Fibroblast of lung (primary cell): ENCODE measurements around the gene AFTPH. TPM values are rescaled to one million over a fixed set of nuclear protein-coding genes. Genes with fewer than 3 reads are reported as not detected.

Source experiments
- DNase-seq, 2 donors: peaks; one replicate each; pipeline versions ENCODE4 v3.0.0 to v3.0.0-alpha.2; 2010; ENCODE audit warnings: low read depth in 2 of 2
- H2AFZ ChIP-seq: 2 replicates; pipeline ENCODE4 v1.5.1; 2012; ENCODE audit warnings: low read length, control low read depth, inconsistent platforms
- H3K27ac ChIP-seq: 2 replicates; pipeline ENCODE4 v1.5.1; 2011; ENCODE audit warnings: low read length, control low read depth; ENCODE audit not compliant: insufficient read depth
- H3K27me3 ChIP-seq: 2 replicates; pipeline ENCODE4 v1.5.1; 2011; ENCODE audit warnings: mild to moderate bottlenecking, low read length; ENCODE audit not compliant: control insufficient read depth, insufficient read depth
- H3K36me3 ChIP-seq: 2 replicates; pipeline ENCODE4 v1.5.1; 2011; ENCODE audit warnings: low read length; ENCODE audit not compliant: control insufficient read depth, insufficient read depth
- H3K4me1 ChIP-seq: 2 replicates; pipeline ENCODE4 v1.5.1; 2011; ENCODE audit warnings: low read length; ENCODE audit not compliant: control insufficient read depth, insufficient read depth; ENCODE audit errors: extremely low read depth
- H3K4me2 ChIP-seq: 2 replicates; pipeline ENCODE4 v1.5.1; 2011; ENCODE audit warnings: low read length, control low read depth; ENCODE audit not compliant: insufficient read depth; ENCODE audit errors: extremely low read depth
- H3K4me3 ChIP-seq, 4 experiments: fragments of 200-600 bp in 1 of 4; sonication (generic) in 1 of 4; replicated peaks in 1 of 4; 2 replicates each; pipeline ENCODE4 v1.5.1; 2011 to 2016; ENCODE audit warnings: low read length in 4 of 4, low read depth in 3 of 4, mild to moderate bottlenecking in 3 of 4, control low read depth in 2 of 4, inconsistent platforms in 1 of 4, mixed read lengths in 1 of 4; ENCODE audit not compliant: insufficient read depth in 1 of 4; ENCODE audit errors: control extremely low read depth in 1 of 4
- H3K79me2 ChIP-seq: 2 replicates; pipeline ENCODE4 v1.5.1; 2012; ENCODE audit warnings: mild to moderate bottlenecking, low read length, inconsistent platforms; ENCODE audit not compliant: control insufficient read depth, insufficient read depth
- H3K9ac ChIP-seq: 2 replicates; pipeline ENCODE4 v1.5.1; 2011; ENCODE audit warnings: mild to moderate bottlenecking, low read length, control low read depth; ENCODE audit not compliant: insufficient read depth
- H3K9me3 ChIP-seq: 2 replicates; pipeline ENCODE4 v1.5.1; 2012; ENCODE audit warnings: low read depth, low read length; ENCODE audit not compliant: control insufficient read depth, insufficient read depth
- H4K20me1 ChIP-seq: 2 replicates; pipeline ENCODE4 v1.5.1; 2011; ENCODE audit warnings: low read length; ENCODE audit not compliant: control insufficient read depth, insufficient read depth; ENCODE audit errors: extremely low read depth
- CTCF ChIP-seq, 2 donors: IDR thresholded peaks in 1 of 2; conservative IDR thresholded peaks in 1 of 2; 1 replicate in 1 of 2; 2 replicates in 1 of 2; pipeline ENCODE4 v1.5.1; 2011 to 2012; ENCODE audit warnings: low read length in 2 of 2, control low read depth in 1 of 2, inconsistent platforms in 1 of 2, low read depth in 1 of 2, mild to moderate bottlenecking in 1 of 2
- EZH2 ChIP-seq: IDR thresholded peaks from 2 replicates; pipeline ENCODE4 v1.5.1; 2012; ENCODE audit warnings: low read length, control low read depth, mild to moderate bottlenecking; ENCODE audit errors: missing control alignments
- polyA plus RNA-seq, 2 donors: library from polyadenylated mRNA; depleted of rRNA in 1 of 2; stranded (reverse) in 1 of 2; unstranded in 1 of 2; fragments of >200 nt; gene quantifications; 2 replicates each; pipeline ENCODE4 v1.2.1, GENCODE V29; 2011 to 2012; ENCODE audit warnings: missing spikeins in 1 of 2
- total RNA-seq: library from RNA; depleted of rRNA; stranded (reverse); fragments of >200 nt; gene quantifications from 2 replicates; pipeline ENCODE4 v1.2.1, GENCODE V29; 2014

AFTPH gene
- total and polyA plus RNA-seq, 2 donors (not counting 1 experiment from before 2014, with no cell fraction given) = 15.8 to 43.3 TPM

- H3K79me2 ChIP-seq = no peaks in the 10 kb centered on the region
- H3K27me3 ChIP-seq = peaks cover 3% of the 10 kb centered on the region
- H3K4me3 ChIP-seq = no peak overlapping the region
- H3K4me1 ChIP-seq = no peaks in the 10 kb centered on the region
- H4K20me1 ChIP-seq = no peaks in the 10 kb centered on the region
- no peaks in the 10 kb centered on the region for H3K9me3 ChIP-seq
- no peak overlapping the region for H3K27ac ChIP-seq
- H3K4me2 ChIP-seq = no peak overlapping the region
- no peaks in the 10 kb centered on the region for H3K36me3 ChIP-seq
- no peak for DNase-seq
- no peak for TF ChIP-seq EZH2
- no peak for TF ChIP-seq CTCF (conservative IDR thresholded peaks at IDR 0.05 in 1 of 2, IDR thresholded peaks at IDR 0.05 in 1 of 2; ENCODE audit: low read depth in 1 of 2, low read length in 2 of 2)
- no peak overlapping the region for H3K9ac ChIP-seq
- H2AFZ ChIP-seq = no peak overlapping the region
Measured at GRCh38 chr2:64477979-64478378, 46.1 kb upstream of the AFTPH start.

DNA sequence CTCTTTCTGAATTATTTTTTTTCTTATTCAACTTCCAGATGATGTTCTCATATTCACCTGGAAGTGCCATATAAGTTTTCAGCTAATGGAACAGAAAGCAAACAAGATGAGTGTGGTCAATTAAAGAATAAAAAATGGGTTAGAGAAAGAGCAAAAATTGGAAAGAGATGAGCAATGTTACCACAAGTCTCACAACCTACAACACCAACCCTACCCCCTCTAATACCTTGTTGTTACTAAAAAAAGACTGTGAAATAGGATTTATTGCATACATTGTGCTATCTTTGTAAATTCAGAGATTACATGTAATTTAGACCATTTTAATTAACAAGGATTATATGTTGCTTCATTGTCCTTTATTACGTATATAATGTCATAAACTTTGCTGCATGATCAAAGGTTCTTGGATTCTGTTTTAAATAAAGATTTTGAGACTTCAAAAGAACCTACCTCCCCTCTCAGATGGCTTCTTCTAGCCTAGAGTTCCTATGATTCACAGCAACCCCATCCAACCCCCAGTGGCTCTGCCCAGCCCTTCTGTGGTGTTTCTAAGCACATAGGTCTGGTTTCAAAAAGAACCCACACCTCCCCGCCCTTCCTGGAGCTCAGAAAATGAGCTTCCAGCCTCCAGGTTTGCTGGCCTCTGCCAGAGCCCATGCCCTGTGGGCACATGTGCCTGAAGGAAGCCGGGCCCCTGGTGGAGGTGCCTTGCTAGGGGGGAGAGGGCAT, 45.5 kb upstream of the AFTPH start:
- H3K79me2 ChIP-seq = no peaks in the 10 kb centered on the region
- DNase-seq = no peak
- H3K27ac ChIP-seq = no peak overlapping the region
- no peaks in the 10 kb centered on the region for H3K4me1 ChIP-seq
- H3K4me3 ChIP-seq = no peak overlapping the region
- H3K27me3 ChIP-seq = peaks cover 2% of the 10 kb centered on the region
- TF ChIP-seq EZH2 (no peak), CTCF (conservative IDR thresholded peaks at IDR 0.05 in 1 of 2, IDR thresholded peaks at IDR 0.05 in 1 of 2; ENCODE audit: low read depth in 1 of 2, low read length in 2 of 2) (no peak)
- no peak overlapping the region for H2AFZ ChIP-seq
- no peaks in the 10 kb centered on the region for H3K36me3 ChIP-seq
- H4K20me1 ChIP-seq = no peaks in the 10 kb centered on the region
- no peaks in the 10 kb centered on the region for H3K9me3 ChIP-seq
- no peak overlapping the region for H3K4me2 ChIP-seq
- H3K9ac ChIP-seq = no peak overlapping the region

DNA sequence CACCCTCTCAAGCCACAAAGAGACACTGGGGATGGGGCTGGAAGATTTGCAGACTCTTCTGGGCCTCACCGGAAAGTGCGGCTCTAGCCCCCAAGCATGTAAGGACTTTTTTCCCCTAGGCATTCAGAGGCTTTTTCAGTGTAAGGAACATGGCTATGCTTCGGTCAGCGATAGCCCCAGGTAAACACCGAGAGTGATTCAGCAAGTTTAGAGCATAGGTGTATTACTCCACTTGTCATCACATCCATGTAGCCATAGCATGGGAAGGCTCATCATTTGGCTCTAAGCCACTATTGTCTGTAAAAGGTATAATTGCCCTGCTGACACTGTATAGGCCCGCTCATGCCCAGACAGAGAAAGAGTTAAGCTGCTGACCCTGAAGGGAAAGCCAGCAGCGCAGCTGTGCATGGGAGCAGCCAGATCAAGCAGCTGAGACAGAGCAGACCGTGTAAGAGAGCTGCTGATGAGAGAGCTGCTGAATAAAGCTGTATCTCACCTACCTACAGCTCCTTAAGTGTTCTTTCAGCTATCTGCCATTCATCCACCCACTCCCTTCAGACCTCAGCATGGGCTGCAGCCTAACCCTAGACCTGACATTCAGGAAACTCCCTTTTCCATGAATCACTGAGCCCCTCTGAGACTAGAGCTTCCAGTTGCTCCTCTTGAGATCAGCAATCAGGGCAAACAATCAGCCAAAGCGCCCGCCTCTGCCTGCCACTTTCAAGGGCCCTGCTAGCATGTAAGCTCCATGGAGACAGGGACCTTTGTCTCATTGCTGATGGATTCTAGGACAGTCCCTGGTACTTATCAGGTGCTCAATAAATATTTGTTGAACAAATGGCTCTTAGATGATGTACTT, 44.6 kb upstream of the AFTPH start:
- Histone ChIP-seq H4K20me1 (no peaks in the 10 kb centered on the region), H3K9ac (no peak overlapping the region), H3K79me2 (no peaks in the 10 kb centered on the region), H2AFZ (no peak overlapping the region), H3K27me3 (peaks cover 2% of the 10 kb centered on the region), H3K4me2 (no peak overlapping the region), H3K4me1 (no peaks in the 10 kb centered on the region), H3K9me3 (no peaks in the 10 kb centered on the region), H3K27ac (no peak overlapping the region), H3K4me3 (no peak overlapping the region), H3K36me3 (no peaks in the 10 kb centered on the region)
- TF ChIP-seq EZH2 (no peak), CTCF (conservative IDR thresholded peaks at IDR 0.05 in 1 of 2, IDR thresholded peaks at IDR 0.05 in 1 of 2; ENCODE audit: low read depth in 1 of 2, low read length in 2 of 2) (no peak)
- DNase-seq = no peak
